NCI-H2081 (cell line): ENCODE measurements around the gene PGK1.
"Not testable (repeated sequence)": the region's sequence is repeated elsewhere in the genome, so short reads cannot be mapped to it uniquely, and the experiment has no call there.

Experiments
- DNase-seq, 2 experiments: peaks; one replicate each; lab custom pipeline; 2025; lab: John Stamatoyannopoulos, UW

The PGK1 gene

GRCh38 chrX:78103623-78104446 lies at the start of gene PGK1:
PGK1 (plus strand) TSS chrX:78104248; CDS start chrX:78104341, 93 bp downstream.
- peak; percentile 93 to 96 for DNase-seq

GRCh38 chrX:78063687-78064086 lies 40.4 kb upstream of the PGK1 start:
- DNase-seq = no peak

GRCh38 chrX:78064152-78064551 lies 39.9 kb upstream of the PGK1 start:
- DNase-seq = no peak

GRCh38 chrX:78064698-78065601 lies 39.1 kb upstream of the PGK1 start:
- not testable (repeated sequence) for DNase-seq

- DNase-seq = no peak
Measured at GRCh38 chrX:78066110-78066509, 37.9 kb upstream of the PGK1 start.

GRCh38 chrX:78071331-78071730 lies 32.7 kb upstream of the PGK1 start:
- no peak for DNase-seq

- not testable (repeated sequence) for DNase-seq
Measured at GRCh38 chrX:78073147-78074077, 30.6 kb upstream of the PGK1 start.

GRCh38 chrX:78074088-78074487 lies 30.0 kb upstream of the PGK1 start:
- DNase-seq = no peak

GRCh38 chrX:78075787-78076389 lies 28.2 kb upstream of the PGK1 start:
- DNase-seq = no peak

GRCh38 chrX:78081413-78081812 lies 22.6 kb upstream of the PGK1 start:
- not testable (repeated sequence) for DNase-seq

- no peak for DNase-seq
Measured at GRCh38 chrX:78092296-78092695, 11.8 kb upstream of the PGK1 start.

GRCh38 chrX:78098108-78098507 lies 5.9 kb upstream of the PGK1 start:
- DNase-seq = no peak

- no peak for DNase-seq
Measured at GRCh38 chrX:78102091-78102490, 2.0 kb upstream of the PGK1 start.

- no peak for DNase-seq
Measured at GRCh38 chrX:78103001-78103622, 936 bp upstream of the PGK1 start.

GRCh38 chrX:78104447-78105176 lies 564 bp downstream of the PGK1 start:
- peak; percentile 36 to 63 for DNase-seq

- DNase-seq = no peak
Measured at GRCh38 chrX:78105944-78106650, 2.0 kb downstream of the PGK1 start.

GRCh38 chrX:78106651-78106986 lies 2.6 kb downstream of the PGK1 start:
- DNase-seq = no peak

GRCh38 chrX:78109458-78109857 lies 5.4 kb downstream of the PGK1 start:
- no peak for DNase-seq

GRCh38 chrX:78111140-78111931 lies 7.3 kb downstream of the PGK1 start:
- DNase-seq = no peak
